GM10248 (cell line): ENCODE results near the gene CD164L2.
"Not testable (repeated sequence)": the region's sequence is repeated elsewhere in the genome, so short reads cannot be mapped to it uniquely, and the experiment has no call there.

Source experiments
- CTCF ChIA-PET: fragments of 300-600 bp; sonication (Branson Sonifier 250); formaldehyde crosslinking; extraction: SDS; loops from one replicate; lab custom pipeline; 2021; ENCODE audit warnings: antibody characterized with exemption; lab: Yijun Ruan, JAX
- POLR2A ChIA-PET: fragments of 350-650 bp; sonication (Branson Sonifier 250); formaldehyde crosslinking; extraction: SDS; loops from one replicate; lab custom pipeline; 2020; ENCODE audit warnings: antibody characterized with exemption; lab: Yijun Ruan, JAX
- DNase-seq: peaks from one replicate; pipeline ENCODE4 v3.0.0; 2012; ENCODE audit errors: extremely low spot score
- TF ChIP-seq, protein P1 (sequence below): IDR thresholded peaks from 2 replicates; pipeline ENCODE4 v1.5.1; 2012; ENCODE audit warnings: mild to moderate bottlenecking, low read depth; ENCODE audit errors: extremely low read depth, missing control alignments, control extremely low read depth

Gene CD164L2

DNA sequence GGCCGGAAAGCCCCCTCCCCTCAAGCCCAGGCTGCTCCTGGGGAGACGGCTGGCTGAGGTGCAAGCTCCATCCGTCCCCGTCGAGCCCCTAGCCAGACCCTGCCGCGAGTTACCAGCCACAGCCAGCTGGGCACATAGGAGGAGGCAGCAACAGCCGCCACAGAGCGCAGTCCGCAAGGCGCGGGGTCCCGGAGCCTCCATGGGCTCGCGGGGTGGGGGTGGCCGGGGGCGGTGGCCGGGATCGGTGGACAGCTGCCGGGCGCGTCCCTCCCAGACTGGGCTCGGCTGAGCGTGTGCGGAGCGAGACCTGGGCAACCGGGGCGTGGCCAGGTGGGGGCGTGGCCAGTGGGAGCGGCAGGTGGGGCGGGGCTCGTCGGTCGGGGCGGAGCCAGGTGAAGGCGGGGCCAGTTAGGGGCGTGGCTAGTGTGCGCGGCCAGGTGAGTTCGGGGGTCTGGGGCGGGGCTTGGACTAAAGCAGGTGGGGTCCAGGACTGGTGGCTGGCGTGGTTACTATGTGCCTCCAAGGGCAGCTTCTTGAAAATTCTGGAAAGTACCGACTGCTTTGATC lies at the start of gene CD164L2:
Gene CD164L2 (minus strand): TSS at position 295 of the 567 bp plus-strand sequence. CDS start 94 bp downstream, at position 201.
- ChIA-PET POLR2A (no interaction called here), CTCF (interaction anchor here (1.7 to 13.1 kb wide), 7 partner anchors 8 to 174 kb away, joined by 4 to 222 read pairs (median 11); partner anchors contain the start of gene MAP3K6)
- TF ChIP-seq, protein P1, sequence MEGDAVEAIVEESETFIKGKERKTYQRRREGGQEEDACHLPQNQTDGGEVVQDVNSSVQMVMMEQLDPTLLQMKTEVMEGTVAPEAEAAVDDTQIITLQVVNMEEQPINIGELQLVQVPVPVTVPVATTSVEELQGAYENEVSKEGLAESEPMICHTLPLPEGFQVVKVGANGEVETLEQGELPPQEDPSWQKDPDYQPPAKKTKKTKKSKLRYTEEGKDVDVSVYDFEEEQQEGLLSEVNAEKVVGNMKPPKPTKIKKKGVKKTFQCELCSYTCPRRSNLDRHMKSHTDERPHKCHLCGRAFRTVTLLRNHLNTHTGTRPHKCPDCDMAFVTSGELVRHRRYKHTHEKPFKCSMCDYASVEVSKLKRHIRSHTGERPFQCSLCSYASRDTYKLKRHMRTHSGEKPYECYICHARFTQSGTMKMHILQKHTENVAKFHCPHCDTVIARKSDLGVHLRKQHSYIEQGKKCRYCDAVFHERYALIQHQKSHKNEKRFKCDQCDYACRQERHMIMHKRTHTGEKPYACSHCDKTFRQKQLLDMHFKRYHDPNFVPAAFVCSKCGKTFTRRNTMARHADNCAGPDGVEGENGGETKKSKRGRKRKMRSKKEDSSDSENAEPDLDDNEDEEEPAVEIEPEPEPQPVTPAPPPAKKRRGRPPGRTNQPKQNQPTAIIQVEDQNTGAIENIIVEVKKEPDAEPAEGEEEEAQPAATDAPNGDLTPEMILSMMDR, result no peak
- no peak for DNase-seq

DNA sequence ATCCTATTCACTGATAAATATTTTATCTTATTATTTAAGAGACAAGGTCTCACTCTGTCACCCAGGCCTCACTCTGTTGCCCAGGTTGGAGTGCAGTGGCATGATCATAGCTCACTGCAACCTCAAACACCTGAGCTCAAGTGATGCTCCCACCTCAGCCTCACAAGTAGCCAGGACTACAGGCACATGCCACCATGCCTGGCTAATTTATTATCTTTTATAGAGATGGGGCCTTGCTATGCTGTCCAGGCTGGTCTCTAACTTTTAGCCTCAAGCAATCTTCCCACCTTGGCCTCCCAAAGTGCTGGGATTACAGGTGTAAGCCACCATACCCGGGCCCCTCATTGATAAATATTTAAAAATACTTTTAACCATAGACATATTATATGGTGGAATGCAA lies 49.6 kb upstream of the CD164L2 start:
- POLR2A ChIA-PET, DNase-seq: not testable (repeated sequence)
- CTCF ChIA-PET, result interaction anchor here (1.0 to 1.3 kb wide), 2 partner anchors 37 to 230 kb away, joined by 3 read pairs; no protein-coding TSS in a partner anchor

DNA sequence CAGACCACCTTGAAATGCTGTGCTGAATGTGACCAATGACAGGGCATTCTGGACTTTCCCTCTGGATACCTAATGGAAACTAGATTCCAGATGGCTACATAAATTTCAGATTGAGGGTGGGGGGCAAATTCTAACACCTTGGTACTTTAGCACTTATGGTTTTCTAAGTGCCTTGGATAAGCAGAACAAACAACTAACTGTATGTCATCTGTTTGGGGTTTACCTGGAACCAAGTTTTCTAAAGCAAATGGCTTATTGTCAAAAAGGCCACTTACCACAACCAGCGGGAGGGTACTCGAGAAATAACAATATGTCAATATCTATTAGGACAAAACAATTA lies 48.4 kb upstream of the CD164L2 start:
- no peak for DNase-seq
- POLR2A ChIA-PET, result no interaction called here
- CTCF ChIA-PET, result interaction anchor here (1.2 to 10.7 kb wide), 5 partner anchors 7 to 175 kb away, joined by 3 to 66 read pairs (median 5); no protein-coding TSS in a partner anchor
- TF ChIP-seq, protein P1, result no peak

GRCh38 chr1:27430903-27431600 lies 47.9 kb upstream of the CD164L2 start:
- no peak for DNase-seq
- ChIA-PET CTCF (interaction anchor here (0.6 to 10.7 kb wide), 9 partner anchors 7 to 176 kb away, joined by 3 to 66 read pairs (median 5); no protein-coding TSS in a partner anchor), POLR2A (no interaction called here)
- TF ChIP-seq, protein P1, result no peak

- TF ChIP-seq, protein P1, result no peak
- POLR2A ChIA-PET, result no interaction called here
- CTCF ChIA-PET, result interaction anchor here (0.7 to 10.7 kb wide), 14 partner anchors 8 to 240 kb away, joined by 3 to 66 read pairs (median 5); partner anchors contain the start of gene WASF2
- DNase-seq, result no peak
Observed at GRCh38 chr1:27429029-27429425, 45.9 kb upstream of the CD164L2 start.

DNA sequence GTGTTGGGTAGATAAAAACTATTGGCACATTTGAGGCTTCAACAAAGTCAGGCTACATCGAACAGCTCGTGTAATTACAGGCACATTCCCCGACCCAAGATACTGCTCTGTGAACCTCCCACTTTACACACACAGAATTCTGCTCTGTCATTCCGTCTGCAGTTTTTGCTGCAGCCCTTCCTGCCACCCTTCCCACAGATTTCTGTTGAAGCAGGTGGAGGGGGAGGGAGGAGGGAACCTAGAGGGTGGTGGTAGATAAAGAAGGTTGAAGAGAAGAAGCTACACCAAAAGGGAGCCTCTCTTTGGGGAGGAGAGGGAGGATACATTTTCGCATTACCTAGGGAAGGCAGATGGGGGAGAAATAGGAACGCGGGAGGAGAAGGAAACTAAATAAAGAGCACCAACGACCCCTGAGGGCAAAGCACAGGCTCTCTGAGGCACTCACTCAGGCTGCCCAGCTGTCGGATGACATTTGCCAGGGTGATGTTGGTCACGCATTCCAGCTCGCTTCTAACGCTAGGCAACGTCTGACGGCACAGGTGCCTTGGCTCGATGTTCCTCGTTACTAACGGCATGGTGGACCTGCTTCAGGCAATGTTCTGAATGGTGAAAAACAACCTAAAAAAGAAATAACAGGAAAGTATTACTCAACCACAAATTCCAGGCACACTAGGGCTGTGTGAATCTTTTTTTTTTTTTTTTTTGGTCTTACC lies 45.3 kb upstream of the CD164L2 start:
- ChIA-PET CTCF (interaction anchor here (0.8 to 10.7 kb wide), 11 partner anchors 7 to 241 kb away, joined by 3 to 66 read pairs (median 4); partner anchors contain the start of gene WASF2), POLR2A (no interaction called here)
- TF ChIP-seq, protein P1, result no peak

More for the DNA sequence above, 45.3 kb upstream of the CD164L2 start:
- no peak for DNase-seq
